Breast epithelium (tissue), 3 donors: ENCODE measurements around the gene ANKRD37.

Experiments
- POLR2A ChIP-seq: fragments of 450-650 bp; IDR thresholded peaks from one replicate; pipeline ENCODE4 v1.6.1; 2016; ENCODE audit warnings: antibody characterized with exemption, mild to moderate bottlenecking, moderate library complexity
- POLR2AphosphoS5 ChIP-seq, 3 donors: sonication (generic); formaldehyde crosslinking; IDR thresholded peaks; one replicate each; pipeline ENCODE4 v1.6.1; 2017; ENCODE audit warnings: antibody characterized with exemption in 3 of 3
- TF ChIP-seq, protein P1 (sequence below), 3 donors: fragments of 450-650 bp; IDR thresholded peaks; one replicate each; pipeline ENCODE4 v1.5.1; 2016 to 2017; ENCODE audit warnings: antibody characterized with exemption in 3 of 3, mild to moderate bottlenecking in 3 of 3, moderate library complexity in 3 of 3

- TF ChIP-seq, protein P1, sequence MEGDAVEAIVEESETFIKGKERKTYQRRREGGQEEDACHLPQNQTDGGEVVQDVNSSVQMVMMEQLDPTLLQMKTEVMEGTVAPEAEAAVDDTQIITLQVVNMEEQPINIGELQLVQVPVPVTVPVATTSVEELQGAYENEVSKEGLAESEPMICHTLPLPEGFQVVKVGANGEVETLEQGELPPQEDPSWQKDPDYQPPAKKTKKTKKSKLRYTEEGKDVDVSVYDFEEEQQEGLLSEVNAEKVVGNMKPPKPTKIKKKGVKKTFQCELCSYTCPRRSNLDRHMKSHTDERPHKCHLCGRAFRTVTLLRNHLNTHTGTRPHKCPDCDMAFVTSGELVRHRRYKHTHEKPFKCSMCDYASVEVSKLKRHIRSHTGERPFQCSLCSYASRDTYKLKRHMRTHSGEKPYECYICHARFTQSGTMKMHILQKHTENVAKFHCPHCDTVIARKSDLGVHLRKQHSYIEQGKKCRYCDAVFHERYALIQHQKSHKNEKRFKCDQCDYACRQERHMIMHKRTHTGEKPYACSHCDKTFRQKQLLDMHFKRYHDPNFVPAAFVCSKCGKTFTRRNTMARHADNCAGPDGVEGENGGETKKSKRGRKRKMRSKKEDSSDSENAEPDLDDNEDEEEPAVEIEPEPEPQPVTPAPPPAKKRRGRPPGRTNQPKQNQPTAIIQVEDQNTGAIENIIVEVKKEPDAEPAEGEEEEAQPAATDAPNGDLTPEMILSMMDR (IDR thresholded peaks at IDR 0.05): no peak
- no peak for TF ChIP-seq POLR2A
- TF ChIP-seq POLR2AphosphoS5 (IDR thresholded peaks at IDR 0.05): no peak
Observed at GRCh38 chr4:185405296-185405999, 8.8 kb downstream of the ANKRD37 start.
